Measurements from ENCODE around the gene CTAGE9.

CTAGE9 gene

DNA sequence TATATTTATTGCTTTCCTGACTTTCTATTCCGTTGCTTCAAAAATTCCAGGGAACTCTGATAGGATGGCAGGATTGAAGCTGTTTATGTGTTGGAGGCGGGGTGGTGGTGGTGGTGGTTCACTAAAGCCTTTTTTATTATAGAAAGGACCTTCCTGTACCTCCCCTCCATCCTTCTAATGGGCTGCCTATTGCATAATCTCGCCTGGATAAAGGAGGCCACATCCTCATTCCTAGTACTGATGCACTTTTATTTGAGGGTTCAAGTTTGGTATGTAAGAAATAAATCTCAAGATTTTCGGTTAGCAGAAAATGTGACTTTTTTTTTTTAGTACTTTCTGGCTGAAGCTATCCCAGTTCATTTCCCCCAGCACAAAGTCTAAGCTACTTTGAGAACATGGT lies 18.7 kb upstream of the CTAGE9 start:
- Histone ChIP-seq H2AFZ (ENCODE audit: low read length) (no peak overlapping the region), H4K20me1 (ENCODE audit: insufficient read depth, low read length, poor library complexity, severe bottlenecking) (no peaks in the 10 kb centered on the region), H3K27me3 (ENCODE audit: insufficient read depth, low read length, poor library complexity, severe bottlenecking) (no peaks in the 10 kb centered on the region), H3K4me2 (ENCODE audit: low read depth, low read length, poor library complexity, severe bottlenecking) (no peak overlapping the region), H3K4me1 (ENCODE audit: insufficient read depth, low read length, poor library complexity, severe bottlenecking) (no peaks in the 10 kb centered on the region), H3K9me2 (replicated peaks; ENCODE audit: low read depth, low read length) (no peaks in the 10 kb centered on the region), H3K9me3 (ENCODE audit: insufficient read depth, low read depth, low read length) (no peaks in the 10 kb centered on the region), H3K36me3 (ENCODE audit: insufficient read depth, low read length) (no peaks in the 10 kb centered on the region), H3F3A (ENCODE audit: low read depth) (no peaks in the 10 kb centered on the region), H3K9ac (ENCODE audit: low read depth, low read length, poor library complexity, severe bottlenecking) (no peak overlapping the region), H3K4me3 (ENCODE audit: low read length, poor library complexity, severe bottlenecking) (no peak overlapping the region), H3K79me2 (ENCODE audit: insufficient read depth, low read length) (no peaks in the 10 kb centered on the region)
- TF ChIP-seq, protein P1, sequence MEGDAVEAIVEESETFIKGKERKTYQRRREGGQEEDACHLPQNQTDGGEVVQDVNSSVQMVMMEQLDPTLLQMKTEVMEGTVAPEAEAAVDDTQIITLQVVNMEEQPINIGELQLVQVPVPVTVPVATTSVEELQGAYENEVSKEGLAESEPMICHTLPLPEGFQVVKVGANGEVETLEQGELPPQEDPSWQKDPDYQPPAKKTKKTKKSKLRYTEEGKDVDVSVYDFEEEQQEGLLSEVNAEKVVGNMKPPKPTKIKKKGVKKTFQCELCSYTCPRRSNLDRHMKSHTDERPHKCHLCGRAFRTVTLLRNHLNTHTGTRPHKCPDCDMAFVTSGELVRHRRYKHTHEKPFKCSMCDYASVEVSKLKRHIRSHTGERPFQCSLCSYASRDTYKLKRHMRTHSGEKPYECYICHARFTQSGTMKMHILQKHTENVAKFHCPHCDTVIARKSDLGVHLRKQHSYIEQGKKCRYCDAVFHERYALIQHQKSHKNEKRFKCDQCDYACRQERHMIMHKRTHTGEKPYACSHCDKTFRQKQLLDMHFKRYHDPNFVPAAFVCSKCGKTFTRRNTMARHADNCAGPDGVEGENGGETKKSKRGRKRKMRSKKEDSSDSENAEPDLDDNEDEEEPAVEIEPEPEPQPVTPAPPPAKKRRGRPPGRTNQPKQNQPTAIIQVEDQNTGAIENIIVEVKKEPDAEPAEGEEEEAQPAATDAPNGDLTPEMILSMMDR (conservative IDR thresholded peaks at IDR 0.05; ENCODE audit: low read length), result no peak
- no peak for TF ChIP-seq EZH2phosphoT487 (IDR thresholded peaks at IDR 0.05; ENCODE audit: borderline replicate concordance)

DNA sequence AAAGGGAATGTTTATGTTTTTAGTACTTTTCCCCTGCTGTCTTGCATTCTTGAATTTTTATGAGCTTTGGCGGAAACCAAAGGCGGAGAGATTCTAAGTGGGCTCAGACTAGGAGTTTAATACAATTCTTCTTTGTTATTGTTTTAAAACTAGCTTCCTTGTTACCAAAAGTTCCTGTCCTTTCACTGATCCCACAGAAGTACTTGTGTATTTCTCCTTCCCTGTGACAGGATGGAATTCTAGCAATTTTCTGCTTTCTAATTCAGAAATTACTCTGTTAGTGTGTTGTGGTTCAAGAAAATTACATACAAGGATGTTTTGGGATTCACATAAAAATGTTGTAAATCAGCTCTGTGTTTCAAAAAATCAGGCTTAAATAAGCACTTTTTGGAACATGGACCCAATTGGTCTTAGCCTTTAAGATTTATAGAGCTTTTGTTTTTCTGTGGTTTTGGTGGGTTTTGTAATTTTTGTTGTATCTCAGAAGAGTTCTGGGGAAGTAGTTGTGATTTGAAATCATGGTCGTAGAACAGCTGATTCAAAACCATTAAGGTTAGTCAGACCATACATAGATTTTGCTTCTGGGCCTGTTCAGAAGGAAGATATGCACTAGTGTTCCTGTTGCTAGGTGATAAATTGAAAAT lies 17.6 kb upstream of the CTAGE9 start:
- no peak overlapping the region for H3K4me2 ChIP-seq (ENCODE audit: low read depth, low read length, poor library complexity, severe bottlenecking)
- no peaks in the 10 kb centered on the region for H3K27me3 ChIP-seq (ENCODE audit: insufficient read depth, low read length, poor library complexity, severe bottlenecking)
- H3K9ac ChIP-seq (ENCODE audit: low read depth, low read length, poor library complexity, severe bottlenecking), result no peak overlapping the region
- no peaks in the 10 kb centered on the region for H3K4me1 ChIP-seq (ENCODE audit: insufficient read depth, low read length, poor library complexity, severe bottlenecking)
- no peak for TF ChIP-seq EZH2phosphoT487 (IDR thresholded peaks at IDR 0.05; ENCODE audit: borderline replicate concordance)
- TF ChIP-seq, protein P1 (conservative IDR thresholded peaks at IDR 0.05; ENCODE audit: low read length), result no peak
- H3K79me2 ChIP-seq (ENCODE audit: insufficient read depth, low read length), result no peaks in the 10 kb centered on the region
- H3K4me3 ChIP-seq (ENCODE audit: low read length, poor library complexity, severe bottlenecking), result no peak overlapping the region
- no peak overlapping the region for H2AFZ ChIP-seq (ENCODE audit: low read length)
- no peaks in the 10 kb centered on the region for H3F3A ChIP-seq (ENCODE audit: low read depth)
- no peaks in the 10 kb centered on the region for H3K9me3 ChIP-seq (ENCODE audit: insufficient read depth, low read depth, low read length)
- no peaks in the 10 kb centered on the region for H4K20me1 ChIP-seq (ENCODE audit: insufficient read depth, low read length, poor library complexity, severe bottlenecking)
- no peaks in the 10 kb centered on the region for H3K36me3 ChIP-seq (ENCODE audit: insufficient read depth, low read length)
- H3K9me2 ChIP-seq (replicated peaks; ENCODE audit: low read depth, low read length), result no peaks in the 10 kb centered on the region

DNA sequence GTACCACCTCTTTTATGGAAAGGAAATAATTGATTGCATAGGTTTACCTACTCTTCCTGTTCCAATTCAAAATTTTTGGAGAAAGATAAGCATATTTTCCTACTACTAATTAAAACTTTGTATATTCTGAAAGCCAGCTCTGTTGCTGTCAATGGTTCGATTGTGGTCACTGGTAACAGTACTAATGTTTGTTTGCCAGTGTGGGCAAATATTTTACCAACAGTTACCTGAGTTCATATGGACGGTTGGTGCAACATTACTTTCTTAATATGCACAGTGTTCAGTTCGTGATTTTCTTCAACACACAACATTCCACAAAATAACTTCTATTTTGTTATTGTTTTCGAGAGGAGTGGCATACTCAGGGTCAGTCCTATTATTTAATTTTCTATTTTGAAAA lies 17.1 kb upstream of the CTAGE9 start:
- H3F3A ChIP-seq (ENCODE audit: low read depth), result no peaks in the 10 kb centered on the region
- no peaks in the 10 kb centered on the region for H3K9me2 ChIP-seq (replicated peaks; ENCODE audit: low read depth, low read length)
- no peak overlapping the region for H3K4me2 ChIP-seq (ENCODE audit: low read depth, low read length, poor library complexity, severe bottlenecking)
- no peaks in the 10 kb centered on the region for H3K27me3 ChIP-seq (ENCODE audit: insufficient read depth, low read length, poor library complexity, severe bottlenecking)
- no peak overlapping the region for H2AFZ ChIP-seq (ENCODE audit: low read length)
- H3K9ac ChIP-seq (ENCODE audit: low read depth, low read length, poor library complexity, severe bottlenecking), result no peak overlapping the region
- no peaks in the 10 kb centered on the region for H3K79me2 ChIP-seq (ENCODE audit: insufficient read depth, low read length)
- TF ChIP-seq, protein P1 (conservative IDR thresholded peaks at IDR 0.05; ENCODE audit: low read length), result no peak
- no peak for TF ChIP-seq EZH2phosphoT487 (IDR thresholded peaks at IDR 0.05; ENCODE audit: borderline replicate concordance)
- H3K4me3 ChIP-seq (ENCODE audit: low read length, poor library complexity, severe bottlenecking), result no peak overlapping the region
- no peaks in the 10 kb centered on the region for H3K9me3 ChIP-seq (ENCODE audit: insufficient read depth, low read depth, low read length)
- no peaks in the 10 kb centered on the region for H4K20me1 ChIP-seq (ENCODE audit: insufficient read depth, low read length, poor library complexity, severe bottlenecking)
- H3K4me1 ChIP-seq (ENCODE audit: insufficient read depth, low read length, poor library complexity, severe bottlenecking), result no peaks in the 10 kb centered on the region
- H3K36me3 ChIP-seq (ENCODE audit: insufficient read depth, low read length), result no peaks in the 10 kb centered on the region
